ENCODE data around the gene ARHGAP27. TPM values are rescaled to one million over a fixed set of nuclear protein-coding genes. Genes with fewer than 3 reads are reported as not detected.
"Not testable (repeated sequence)": the region's sequence is repeated elsewhere in the genome, so short reads cannot be mapped to it uniquely, and the experiment has no call there.

The ARHGAP27 gene
- total RNA-seq, 2 experiments from 2014 or later = 41.7 to 44.3 TPM

DNA sequence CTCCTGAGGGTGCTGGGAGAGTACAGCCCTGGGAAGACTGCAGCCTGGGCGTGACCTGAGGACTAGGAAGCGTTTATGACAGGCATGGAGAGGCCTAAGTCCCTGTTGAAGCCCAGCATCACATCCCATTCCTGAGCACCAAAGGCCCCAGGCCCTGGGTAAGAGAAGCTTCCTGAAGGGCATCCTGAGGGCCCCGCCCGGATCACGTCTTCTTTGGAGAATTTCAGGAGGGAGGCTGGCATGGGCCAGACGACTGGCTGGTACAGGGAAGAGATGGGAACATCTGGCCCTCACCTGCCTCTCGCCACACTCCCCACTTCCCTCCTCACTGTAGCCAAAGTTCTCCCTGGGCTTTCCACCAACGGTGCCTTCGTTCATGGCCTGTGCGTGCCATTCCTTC, 11.6 kb upstream of the ARHGAP27 start:
- H3K27ac Mint-ChIP-seq; H3K9me3 Mint-ChIP-seq; POLR2A ChIA-PET; H3K36me3 Mint-ChIP-seq; CTCF ChIA-PET; H3K4me3 Mint-ChIP-seq; DNase-seq; H3K27me3 Mint-ChIP-seq; intact Hi-C loops (cut with micrococcal nuclease): not testable (repeated sequence)
- peaks cover 31% of the 10 kb centered on the region for H3K4me1 Mint-ChIP-seq (ENCODE audit: low read depth)

DNA sequence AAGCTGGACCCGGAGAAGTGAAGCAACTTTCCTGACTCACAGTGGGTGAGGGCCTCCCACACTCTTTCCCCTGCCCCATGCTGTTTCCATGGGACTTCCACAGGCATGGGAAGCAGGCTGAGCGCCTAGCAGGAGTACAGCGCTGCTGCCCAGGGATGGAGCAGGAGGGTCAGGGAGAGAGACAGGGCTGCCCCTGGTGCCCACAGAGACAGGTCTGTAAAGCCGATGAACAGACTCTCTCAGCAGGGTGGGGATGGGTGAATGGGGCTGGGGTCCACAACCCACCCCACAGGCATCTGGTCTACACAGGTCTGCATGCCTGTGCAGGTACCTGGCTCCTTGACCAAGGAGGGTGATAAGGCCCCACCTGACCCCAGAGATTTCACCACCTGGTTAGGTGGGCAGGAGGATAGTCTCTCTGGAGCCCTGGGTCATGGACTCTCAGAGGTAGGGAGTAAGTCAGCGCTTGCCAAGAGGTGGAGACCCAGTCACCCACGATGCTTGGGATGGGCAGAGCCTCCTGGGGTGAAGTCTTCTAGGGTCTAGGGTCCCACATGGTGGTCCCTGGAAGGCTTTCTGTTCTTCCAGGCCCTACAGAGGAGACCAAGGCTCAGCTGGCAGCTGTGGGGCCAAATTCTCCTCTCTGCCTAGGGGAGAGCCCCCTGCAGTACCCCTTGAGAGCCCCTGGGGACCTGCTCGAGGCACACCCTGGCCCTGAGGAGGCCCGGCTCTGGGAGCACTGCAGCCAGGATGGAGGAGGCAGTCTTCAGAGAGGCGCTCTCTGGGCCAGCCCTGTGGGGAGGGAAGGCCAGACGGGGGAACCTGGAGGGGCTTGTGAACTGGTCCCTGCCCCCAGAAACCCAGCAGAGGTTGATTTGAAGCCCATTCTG, 10.9 kb upstream of the ARHGAP27 start:
- H3K27ac Mint-ChIP-seq; H3K9me3 Mint-ChIP-seq; H3K36me3 Mint-ChIP-seq; POLR2A ChIA-PET; intact Hi-C loops (cut with micrococcal nuclease); H3K27me3 Mint-ChIP-seq; H3K4me3 Mint-ChIP-seq; CTCF ChIA-PET; DNase-seq: not testable (repeated sequence)
- peaks cover 31% of the 10 kb centered on the region for H3K4me1 Mint-ChIP-seq (ENCODE audit: low read depth)

DNA sequence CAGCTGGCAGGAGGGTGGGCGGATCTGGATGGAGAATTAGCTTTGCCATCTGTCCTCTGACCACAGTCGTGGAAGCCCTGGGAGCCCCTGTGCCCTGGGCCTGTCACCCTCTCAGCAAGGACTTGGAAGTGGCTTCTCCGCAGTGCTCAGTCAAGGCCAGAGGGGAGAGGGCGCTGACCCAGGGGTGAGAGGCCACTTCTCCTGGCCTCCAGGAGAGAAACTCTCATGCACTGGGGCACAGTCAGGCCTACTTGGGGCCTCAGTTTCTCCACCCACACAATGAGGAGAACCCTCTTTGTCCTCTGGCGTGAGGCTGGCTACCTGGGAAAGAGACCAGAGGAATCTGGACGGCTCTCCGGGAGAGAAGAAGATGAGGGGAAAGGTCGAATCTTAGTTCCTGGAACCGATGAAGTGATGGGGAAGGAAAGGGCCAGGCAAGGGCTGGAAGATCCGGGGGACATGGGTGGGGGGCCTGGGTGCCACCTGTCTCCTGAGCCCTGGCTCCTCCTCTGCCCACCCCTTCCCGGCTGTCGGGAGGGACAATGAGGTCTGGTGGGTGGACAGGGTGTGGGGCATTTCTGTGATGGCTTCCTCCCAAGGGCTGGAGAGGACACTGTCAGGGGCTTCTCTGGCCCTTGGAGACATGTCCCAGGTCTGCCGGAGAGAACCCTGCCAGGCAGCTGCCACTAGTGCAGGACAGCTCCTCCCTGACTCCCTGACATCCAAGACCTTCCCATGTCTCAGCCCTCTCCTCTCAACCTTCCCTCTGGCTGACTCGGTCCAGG, 9.0 kb upstream of the ARHGAP27 start:
- peaks cover 29% of the 10 kb centered on the region for H3K4me1 Mint-ChIP-seq (ENCODE audit: low read depth)
- H3K36me3 Mint-ChIP-seq = peaks cover 2% of the 10 kb centered on the region
- H3K27me3 Mint-ChIP-seq = no peaks in the 10 kb centered on the region
- H3K4me3 Mint-ChIP-seq = no peak overlapping the region
- H3K27ac Mint-ChIP-seq = peak overlapping the region; percentile 50
- ChIA-PET CTCF (interaction anchor here (1.4 kb wide), 1 partner anchor 13 kb away, joined by 3 read pairs; no protein-coding TSS in a partner anchor), POLR2A (no interaction called here)
- intact Hi-C loops (cut with micrococcal nuclease) = no loop called here
- DNase-seq = no peak
- H3K9me3 Mint-ChIP-seq = no peaks in the 10 kb centered on the region

DNA sequence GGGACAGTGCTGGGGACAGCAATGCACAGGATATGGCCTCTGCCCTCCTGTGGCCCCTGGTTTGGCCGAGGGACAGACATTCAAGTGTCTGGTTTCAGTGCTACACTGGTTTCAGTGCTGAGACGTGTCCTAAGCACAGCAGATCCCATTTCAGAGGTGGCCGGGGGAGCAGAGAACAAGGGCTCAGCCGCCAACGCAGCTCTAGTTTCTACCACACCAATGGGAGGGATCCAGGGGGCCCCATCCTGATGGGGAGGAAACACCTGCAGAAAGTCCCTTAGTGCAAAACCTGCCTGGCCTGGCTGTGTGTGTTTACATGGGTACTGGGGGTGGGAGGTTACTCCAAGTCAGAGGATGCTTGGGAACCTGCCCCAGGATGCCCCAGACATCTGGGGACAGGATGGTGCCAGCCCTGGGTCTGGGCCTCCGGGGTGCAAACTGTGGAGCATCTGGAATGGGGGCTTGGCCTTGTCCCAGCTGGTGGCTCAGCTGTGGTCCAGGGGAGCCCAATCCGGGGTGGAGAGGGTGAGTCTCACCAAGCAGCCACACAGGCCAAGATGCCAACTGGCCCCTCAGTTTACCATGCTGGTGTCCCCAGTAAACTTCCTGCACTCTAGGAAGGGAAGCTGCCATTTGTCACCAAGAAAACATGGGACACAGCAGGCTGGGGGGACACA, 8.3 kb upstream of the ARHGAP27 start:
- CTCF ChIA-PET = interaction anchor here (0.8 to 1.4 kb wide), 2 partner anchors 13 kb away, joined by 3 to 4 read pairs; no protein-coding TSS in a partner anchor
- POLR2A ChIA-PET; H3K27me3 Mint-ChIP-seq; H3K9me3 Mint-ChIP-seq; intact Hi-C loops (cut with micrococcal nuclease); H3K4me3 Mint-ChIP-seq; H3K36me3 Mint-ChIP-seq: not testable (repeated sequence)
- Mint-ChIP-seq H3K27ac (peak overlapping the region; percentile 60), H3K4me1 (ENCODE audit: low read depth) (peaks cover 24% of the 10 kb centered on the region)
- DNase-seq = peak; percentile 72

DNA sequence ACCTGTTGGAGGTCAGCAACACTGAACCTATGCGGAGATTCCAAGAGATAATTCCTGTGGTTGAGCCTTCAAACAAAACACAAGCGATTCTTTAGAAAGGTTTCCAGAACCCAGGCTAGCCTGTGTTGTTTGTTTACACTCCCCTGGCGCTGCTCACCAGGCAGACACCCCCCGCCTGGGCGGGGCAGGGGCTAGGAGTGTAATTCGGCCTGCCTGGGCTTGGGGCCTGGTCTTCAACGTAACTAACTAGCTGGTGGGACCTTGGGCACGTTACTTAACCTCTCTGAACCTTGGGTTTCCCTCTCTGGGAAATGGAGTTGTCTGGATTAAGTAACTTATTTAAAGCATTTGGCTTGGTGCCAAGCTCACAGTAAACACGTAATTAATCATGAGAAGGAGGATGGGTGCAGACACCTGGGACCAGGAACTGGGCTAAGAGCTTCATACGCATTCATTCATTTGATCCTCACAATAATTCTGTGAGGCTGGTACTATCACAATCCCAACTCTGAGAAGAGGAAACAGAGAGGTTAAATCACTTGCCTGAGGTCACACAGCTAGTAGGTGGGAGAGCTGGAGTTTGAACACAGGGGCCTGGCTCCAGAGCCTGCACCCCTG, 7.6 kb upstream of the ARHGAP27 start:
- POLR2A ChIA-PET = no interaction called here
- Mint-ChIP-seq H3K27ac (peak overlapping the region; percentile 10), H3K36me3 (peaks cover 2% of the 10 kb centered on the region), H3K4me1 (ENCODE audit: low read depth) (peaks cover 21% of the 10 kb centered on the region), H3K9me3 (no peaks in the 10 kb centered on the region), H3K4me3 (no peak overlapping the region), H3K27me3 (no peaks in the 10 kb centered on the region)
- CTCF ChIA-PET = interaction anchor here (0.8 to 1.4 kb wide), 2 partner anchors 12 to 13 kb away, joined by 3 to 4 read pairs; no protein-coding TSS in a partner anchor
- intact Hi-C loops (cut with micrococcal nuclease) = no loop called here
- no peak for DNase-seq

DNA sequence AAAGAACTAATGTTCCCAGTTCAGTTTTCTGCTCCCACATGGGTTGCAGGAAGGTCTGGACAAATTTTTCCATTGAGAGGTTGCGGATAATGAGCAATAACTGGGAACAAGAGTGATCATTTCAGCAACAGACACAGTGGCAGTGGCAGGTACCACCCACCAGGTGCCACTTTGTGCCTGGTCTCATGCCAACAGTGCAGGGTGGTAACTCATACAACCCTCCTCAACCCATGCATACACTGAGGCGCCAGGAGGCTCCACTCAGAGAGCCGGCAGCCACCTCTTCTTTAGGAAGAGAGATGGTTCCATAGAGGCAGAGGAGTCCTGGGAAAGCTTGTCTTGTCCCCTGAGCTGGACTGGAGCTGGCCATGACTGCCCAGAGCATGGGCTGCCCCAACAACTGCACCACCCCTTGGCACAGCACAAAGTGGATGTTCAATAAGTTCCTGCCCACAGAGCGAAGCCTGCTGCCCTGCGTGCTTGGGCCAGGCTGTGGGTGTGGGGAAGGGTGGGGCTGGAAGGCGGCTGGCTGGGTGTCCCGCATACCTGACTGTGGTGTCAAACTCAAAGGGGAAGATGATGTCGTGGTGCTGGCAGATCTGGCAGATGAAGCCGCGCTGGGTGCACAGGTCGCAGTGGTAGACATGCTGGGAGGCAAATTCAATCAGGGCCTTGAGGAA, 6.4 kb upstream of the ARHGAP27 start:
- Mint-ChIP-seq H3K36me3 (no peaks in the 10 kb centered on the region), H3K27ac (no peak overlapping the region), H3K9me3 (no peaks in the 10 kb centered on the region), H3K4me3 (no peak overlapping the region), H3K4me1 (ENCODE audit: low read depth) (peaks cover 18% of the 10 kb centered on the region), H3K27me3 (no peaks in the 10 kb centered on the region)
- DNase-seq = no peak
- ChIA-PET CTCF (no interaction called here), POLR2A (no interaction called here)
- intact Hi-C loops (cut with micrococcal nuclease) = loop anchor here (10.0 kb wide), 1 partner anchor 54 kb away; no protein-coding TSS in a partner anchor

DNA sequence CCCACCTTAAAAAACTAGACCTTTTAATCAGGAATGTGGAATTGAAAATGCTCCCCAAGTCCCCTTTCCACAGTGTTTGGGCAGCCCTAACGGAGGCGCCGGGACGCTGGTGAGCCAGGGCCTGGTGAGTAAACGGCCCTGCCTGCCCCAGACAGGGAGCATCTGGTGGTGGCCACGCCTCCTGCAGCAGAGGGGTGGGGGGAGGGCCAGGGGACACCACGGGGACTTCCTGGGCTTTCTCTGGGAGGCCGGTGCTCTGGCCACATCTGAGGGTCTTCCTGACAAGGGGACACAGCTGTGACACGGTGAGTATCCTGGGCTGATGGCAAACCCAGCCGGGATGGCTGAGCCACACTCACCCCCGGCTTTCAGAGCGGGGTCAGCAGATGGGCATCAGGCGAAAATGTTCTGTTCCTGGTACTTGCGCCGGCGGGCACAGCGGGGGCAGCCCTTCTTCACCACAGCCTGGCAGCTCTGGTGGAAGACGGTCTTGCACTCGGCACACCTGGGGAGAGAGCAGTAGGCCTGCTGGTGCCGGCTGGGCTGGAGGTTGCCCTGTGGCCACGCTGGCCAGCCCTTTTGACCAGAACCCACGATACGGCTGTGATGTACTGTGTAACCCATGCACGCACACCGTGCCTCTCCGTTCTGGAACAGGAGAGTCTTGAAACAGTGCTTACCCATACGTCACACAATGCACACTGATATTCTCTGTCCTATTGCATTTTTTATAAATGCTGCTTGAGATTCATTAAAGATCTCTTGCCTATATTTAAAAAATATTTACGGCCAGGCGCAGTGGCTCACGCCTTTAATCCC, 5.0 kb upstream of the ARHGAP27 start:
- no peaks in the 10 kb centered on the region for H3K9me3 Mint-ChIP-seq
- H3K36me3 Mint-ChIP-seq = no peaks in the 10 kb centered on the region
- POLR2A ChIA-PET = no interaction called here
- intact Hi-C loops (cut with micrococcal nuclease) = loop anchor here (10.0 kb wide), 1 partner anchor 53 kb away; no protein-coding TSS in a partner anchor
- no peaks in the 10 kb centered on the region for H3K27me3 Mint-ChIP-seq
- DNase-seq = no peak
- H3K27ac Mint-ChIP-seq = no peak overlapping the region
- no peak overlapping the region for H3K4me3 Mint-ChIP-seq
- CTCF ChIA-PET = no interaction called here
- peaks cover 18% of the 10 kb centered on the region for H3K4me1 Mint-ChIP-seq (ENCODE audit: low read depth)

DNA sequence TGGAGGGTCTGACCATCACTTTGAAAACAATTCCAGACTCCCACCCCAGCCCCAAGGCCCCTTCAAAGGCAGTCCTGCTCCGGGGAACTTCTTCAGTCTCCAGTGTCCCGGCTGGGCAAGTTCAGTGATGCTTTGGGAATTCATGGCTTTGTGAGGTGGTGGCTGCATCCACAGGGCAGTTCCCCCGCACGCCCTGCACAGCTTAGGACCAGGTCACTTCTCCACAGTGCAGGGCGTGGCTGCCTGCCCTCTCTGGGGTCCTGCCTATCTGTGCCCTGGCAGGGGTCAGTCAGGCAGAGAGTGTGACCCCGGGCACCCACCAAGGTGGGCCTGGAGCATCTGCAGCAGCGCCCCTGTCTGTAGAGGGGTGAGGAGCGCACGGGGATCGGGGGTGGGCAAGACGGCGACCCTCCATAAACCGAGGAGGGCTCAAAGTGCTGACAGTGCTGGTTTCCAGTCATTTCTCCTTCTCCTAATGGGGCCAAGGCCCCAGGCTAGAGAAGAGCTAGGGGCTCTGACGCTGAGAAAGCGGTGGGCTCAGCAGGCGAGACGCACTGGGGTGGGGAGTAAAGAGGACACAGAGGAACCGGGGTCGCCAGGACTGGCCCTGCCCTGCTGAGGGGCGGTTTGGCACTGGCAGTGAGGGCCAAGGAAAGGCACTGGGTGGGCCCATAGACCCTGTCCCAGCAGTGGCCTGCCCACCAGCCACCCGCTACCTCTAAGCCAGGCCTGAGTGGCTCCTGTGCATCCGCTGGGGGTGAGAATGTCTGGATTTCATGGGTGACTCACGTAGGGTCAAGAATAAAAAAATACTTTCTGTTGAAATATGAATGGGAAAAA, 4.2 kb upstream of the ARHGAP27 start:
- H3K36me3 Mint-ChIP-seq = no peaks in the 10 kb centered on the region
- no peak overlapping the region for H3K27ac Mint-ChIP-seq
- POLR2A ChIA-PET = no interaction called here
- intact Hi-C loops (cut with micrococcal nuclease) = loop anchor here (10.0 kb wide), 1 partner anchor 52 kb away; no protein-coding TSS in a partner anchor
- no peaks in the 10 kb centered on the region for H3K9me3 Mint-ChIP-seq
- H3K4me1 Mint-ChIP-seq (ENCODE audit: low read depth) = peaks cover 18% of the 10 kb centered on the region
- DNase-seq = no peak
- CTCF ChIA-PET = no interaction called here
- H3K27me3 Mint-ChIP-seq = no peaks in the 10 kb centered on the region
- H3K4me3 Mint-ChIP-seq = no peak overlapping the region

DNA sequence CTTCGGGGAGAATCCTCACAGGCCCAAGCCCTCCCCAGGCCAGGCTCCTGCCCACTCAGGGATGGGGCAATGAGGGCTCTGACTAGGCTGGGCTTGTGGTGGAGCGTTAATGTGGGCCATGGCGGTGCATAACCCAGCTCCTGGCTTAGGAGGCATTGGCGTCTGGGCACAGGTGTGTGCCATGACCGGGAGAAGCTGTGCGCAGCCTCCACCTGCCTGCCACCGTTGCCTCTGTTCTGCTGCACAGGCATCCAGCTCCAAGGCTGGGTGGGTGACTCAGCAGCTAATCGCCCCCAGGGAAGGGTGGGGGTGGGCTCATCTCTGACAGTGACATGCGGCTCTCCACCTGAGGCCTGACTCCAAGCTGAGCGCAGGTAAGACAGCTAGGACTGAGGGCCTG, 3.5 kb upstream of the ARHGAP27 start:
- no peak for DNase-seq
- peaks cover 15% of the 10 kb centered on the region for H3K4me1 Mint-ChIP-seq (ENCODE audit: low read depth)
- ChIA-PET POLR2A (no interaction called here), CTCF (no interaction called here)
- H3K9me3 Mint-ChIP-seq = no peaks in the 10 kb centered on the region
- no peak overlapping the region for H3K27ac Mint-ChIP-seq
- no peaks in the 10 kb centered on the region for H3K27me3 Mint-ChIP-seq
- intact Hi-C loops (cut with micrococcal nuclease) = loop anchor here (10.0 kb wide), 1 partner anchor 51 kb away; no protein-coding TSS in a partner anchor
- no peaks in the 10 kb centered on the region for H3K36me3 Mint-ChIP-seq
- H3K4me3 Mint-ChIP-seq = no peak overlapping the region

DNA sequence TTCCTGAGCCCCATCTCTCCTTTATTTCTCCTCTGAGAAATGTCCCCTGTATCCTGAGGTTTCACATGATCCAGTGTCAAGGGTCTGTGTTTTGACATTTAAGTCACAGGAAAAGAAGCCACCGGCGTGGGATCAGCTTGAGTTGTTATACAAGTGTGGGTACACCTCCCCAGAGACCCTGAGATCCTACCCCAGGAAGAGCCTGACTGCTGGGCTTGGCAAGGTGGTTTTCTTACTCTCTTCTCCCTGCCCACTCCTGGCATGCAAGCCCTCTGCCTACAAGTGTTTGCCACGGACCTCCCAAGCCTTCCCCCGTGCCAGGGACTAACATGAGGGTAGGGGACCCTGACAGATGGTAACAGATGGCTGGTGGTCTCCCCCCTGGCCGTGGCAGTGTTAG, 2.8 kb upstream of the ARHGAP27 start:
- ChIA-PET CTCF (no interaction called here), POLR2A (no interaction called here)
- H3K4me1 Mint-ChIP-seq (ENCODE audit: low read depth) = peaks cover 15% of the 10 kb centered on the region
- no peak for DNase-seq
- no peaks in the 10 kb centered on the region for H3K9me3 Mint-ChIP-seq
- no peak overlapping the region for H3K27ac Mint-ChIP-seq
- no peaks in the 10 kb centered on the region for H3K27me3 Mint-ChIP-seq
- no peak overlapping the region for H3K4me3 Mint-ChIP-seq
- intact Hi-C loops (cut with micrococcal nuclease) = loop anchor here (10.0 kb wide), 1 partner anchor 51 kb away; no protein-coding TSS in a partner anchor
- H3K36me3 Mint-ChIP-seq = no peaks in the 10 kb centered on the region

All from activated CD4-positive, alpha-beta memory T cell treated with anti-CD3 and anti-CD28 coated beads for 36 hours (primary cell).